GM20000 (cell line): Measurements from ENCODE around the gene GOLGA6A.

Experiments used
- DNase-seq: peaks from one replicate; pipeline ENCODE4 v3.0.0; 2012; ENCODE audit warnings: low spot score
- TF ChIP-seq, protein P1 (sequence below): IDR thresholded peaks from 2 replicates; pipeline ENCODE4 v1.5.1; 2012; ENCODE audit warnings: mild to moderate bottlenecking, control low read depth; ENCODE audit errors: extremely low read depth, missing control alignments

The GOLGA6A gene

DNA sequence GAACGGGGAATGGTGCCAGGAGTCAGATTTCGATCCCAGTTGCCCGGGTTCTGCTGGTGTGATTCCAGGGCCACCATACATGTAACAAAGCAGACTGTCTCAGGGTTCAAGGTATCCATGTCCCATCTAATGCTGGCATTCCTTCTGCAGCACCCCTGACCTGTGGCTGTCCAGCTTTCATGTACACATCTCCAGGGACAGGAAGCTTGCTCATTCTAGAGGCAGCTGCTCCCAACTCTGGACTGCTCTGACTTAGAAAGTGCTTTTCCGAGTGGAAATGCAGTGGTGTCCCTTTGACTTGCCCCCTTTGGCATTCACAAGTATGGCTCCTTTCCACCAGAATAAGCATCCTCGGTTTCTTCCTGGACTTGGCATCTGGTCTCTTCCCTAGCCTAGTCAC, 56.9 kb downstream of the GOLGA6A start:
- TF ChIP-seq, protein P1, sequence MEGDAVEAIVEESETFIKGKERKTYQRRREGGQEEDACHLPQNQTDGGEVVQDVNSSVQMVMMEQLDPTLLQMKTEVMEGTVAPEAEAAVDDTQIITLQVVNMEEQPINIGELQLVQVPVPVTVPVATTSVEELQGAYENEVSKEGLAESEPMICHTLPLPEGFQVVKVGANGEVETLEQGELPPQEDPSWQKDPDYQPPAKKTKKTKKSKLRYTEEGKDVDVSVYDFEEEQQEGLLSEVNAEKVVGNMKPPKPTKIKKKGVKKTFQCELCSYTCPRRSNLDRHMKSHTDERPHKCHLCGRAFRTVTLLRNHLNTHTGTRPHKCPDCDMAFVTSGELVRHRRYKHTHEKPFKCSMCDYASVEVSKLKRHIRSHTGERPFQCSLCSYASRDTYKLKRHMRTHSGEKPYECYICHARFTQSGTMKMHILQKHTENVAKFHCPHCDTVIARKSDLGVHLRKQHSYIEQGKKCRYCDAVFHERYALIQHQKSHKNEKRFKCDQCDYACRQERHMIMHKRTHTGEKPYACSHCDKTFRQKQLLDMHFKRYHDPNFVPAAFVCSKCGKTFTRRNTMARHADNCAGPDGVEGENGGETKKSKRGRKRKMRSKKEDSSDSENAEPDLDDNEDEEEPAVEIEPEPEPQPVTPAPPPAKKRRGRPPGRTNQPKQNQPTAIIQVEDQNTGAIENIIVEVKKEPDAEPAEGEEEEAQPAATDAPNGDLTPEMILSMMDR: no peak
- no peak for DNase-seq

DNA sequence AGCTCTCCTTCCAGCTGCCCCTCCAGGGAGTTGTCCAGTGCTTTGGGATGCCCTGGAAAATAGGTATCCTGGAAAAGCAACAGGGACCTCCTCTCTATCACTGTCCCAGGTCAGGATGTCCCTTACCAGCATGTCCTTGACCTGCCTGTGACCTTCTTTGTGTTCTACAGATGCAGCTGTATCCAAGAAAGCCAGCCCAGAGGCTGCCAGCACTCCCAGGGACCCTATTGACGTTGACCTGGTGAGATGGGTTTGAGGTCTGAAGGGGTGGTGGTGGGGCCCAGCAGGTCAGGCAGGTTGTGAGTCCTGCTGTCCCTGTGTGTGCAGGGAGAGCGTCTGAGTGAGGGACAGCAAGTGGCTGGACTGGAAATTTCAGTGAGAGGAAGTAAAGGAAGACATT, 57.7 kb downstream of the GOLGA6A start:
- TF ChIP-seq, protein P1: no peak
- DNase-seq: no peak

DNA sequence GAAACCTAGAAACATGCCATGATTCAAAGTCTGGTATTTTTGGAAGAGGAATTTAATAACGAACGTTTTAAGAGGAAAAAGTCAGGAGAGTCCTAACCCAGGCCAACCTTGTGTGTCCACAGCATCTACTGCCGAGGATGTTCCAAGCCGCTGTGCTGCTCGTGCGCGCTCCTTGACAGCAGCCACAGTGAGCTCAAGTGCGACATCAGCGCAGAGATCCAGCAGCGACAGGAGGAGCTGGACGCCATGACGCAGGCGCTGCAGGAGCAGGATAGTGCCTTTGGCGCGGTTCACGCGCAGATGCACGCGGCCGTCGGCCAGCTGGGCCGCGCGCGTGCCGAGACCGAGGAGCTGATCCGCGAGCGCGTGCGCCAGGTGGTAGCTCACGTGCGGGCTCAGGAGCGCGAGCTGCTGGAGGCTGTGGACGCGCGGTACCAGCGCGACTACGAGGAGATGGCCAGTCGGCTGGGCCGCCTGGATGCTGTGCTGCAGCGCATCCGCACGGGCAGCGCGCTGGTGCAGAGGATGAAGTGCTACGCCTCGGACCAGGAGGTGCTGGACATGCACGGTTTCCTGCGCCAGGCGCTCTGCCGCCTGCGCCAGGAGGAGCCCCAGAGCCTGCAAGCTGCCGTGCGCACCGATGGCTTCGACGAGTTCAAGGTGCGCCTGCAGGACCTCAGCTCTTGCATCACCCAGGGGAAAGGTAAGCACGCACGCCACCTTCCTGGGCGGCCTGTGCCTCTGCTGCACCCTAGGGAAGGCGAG, 59.5 kb downstream of the GOLGA6A start:
- TF ChIP-seq, protein P1: no peak
- DNase-seq: no peak
